DND-41 (cell line): ENCODE measurements around the gene LIPT2.

Source experiments
- ATAC-seq: fragments of 200-7000 bp; cut with Tn5 transposase; 3 replicates; pipeline ENCODE4 v1.9.1; 2021; ENCODE audit warnings: low read depth; ENCODE audit not compliant: insufficient read depth
- DNase-seq: peaks from one replicate; pipeline ENCODE4 v3.0.0-alpha.2; 2020
- H2AFZ ChIP-seq: 2 replicates; pipeline ENCODE4 v1.6.0; 2012; ENCODE audit warnings: low read depth, low read length
- H3K27ac ChIP-seq: 2 replicates; pipeline ENCODE4 v1.5.1; 2012; ENCODE audit warnings: low read length, inconsistent platforms
- H3K27me3 ChIP-seq: fragments of 200-600 bp; sonication (generic); 2 replicates; pipeline ENCODE4 v1.6.0; 2012; ENCODE audit warnings: low read length, mild to moderate bottlenecking, inconsistent platforms; ENCODE audit not compliant: insufficient read depth, poor library complexity
- H3K36me3 ChIP-seq: 2 replicates; pipeline ENCODE4 v1.5.1; 2012; ENCODE audit warnings: low read length, inconsistent platforms; ENCODE audit not compliant: insufficient read depth
- H3K4me1 ChIP-seq: 2 replicates; pipeline ENCODE4 v1.5.1; 2012; ENCODE audit warnings: mild to moderate bottlenecking, low read length; ENCODE audit not compliant: insufficient read depth
- H3K4me2 ChIP-seq: 2 replicates; pipeline ENCODE4 v1.6.0; 2012; ENCODE audit warnings: mild to moderate bottlenecking, moderate library complexity, low read length, inconsistent platforms; ENCODE audit not compliant: insufficient read depth
- H3K4me3 ChIP-seq, 2 experiments: fragments of 200-600 bp in 1 of 2; shearing (Covaris generic) in 1 of 2; 2 replicates each; pipeline ENCODE4 v1.5.1; 2012 to 2016; ENCODE audit warnings: inconsistent platforms in 2 of 2, low read length in 2 of 2, mild to moderate bottlenecking in 2 of 2, low read depth in 1 of 2, moderate library complexity in 1 of 2
- H3K79me2 ChIP-seq: 2 replicates; pipeline ENCODE4 v1.6.0; 2012; ENCODE audit warnings: low read length, inconsistent platforms; ENCODE audit not compliant: insufficient read depth
- H3K9ac ChIP-seq: 2 replicates; pipeline ENCODE4 v1.6.0; 2012; ENCODE audit warnings: low read depth, mild to moderate bottlenecking, inconsistent platforms, low read length, moderate library complexity
- H3K9me3 ChIP-seq: 2 replicates; pipeline ENCODE4 v1.5.1; 2012; ENCODE audit warnings: low read length, moderate library complexity, mild to moderate bottlenecking, inconsistent platforms; ENCODE audit not compliant: insufficient read depth, severe bottlenecking
- H4K20me1 ChIP-seq: 2 replicates; pipeline ENCODE4 v1.6.0; 2012; ENCODE audit warnings: low read length; ENCODE audit not compliant: insufficient read depth
- EZH2 ChIP-seq: IDR thresholded peaks from 3 replicates; pipeline ENCODE4 v1.6.1; 2012; ENCODE audit warnings: borderline replicate concordance, low read depth, mild to moderate bottlenecking, moderate library complexity, low read length, inconsistent platforms; ENCODE audit not compliant: severe bottlenecking
- TF ChIP-seq, protein P1 (sequence below): IDR thresholded peaks from 2 replicates; pipeline ENCODE4 v1.5.1; 2012; ENCODE audit warnings: borderline replicate concordance, low read length, moderate library complexity, mild to moderate bottlenecking; ENCODE audit not compliant: poor library complexity, severe bottlenecking; ENCODE audit errors: extremely low read depth

Gene LIPT2

DNA sequence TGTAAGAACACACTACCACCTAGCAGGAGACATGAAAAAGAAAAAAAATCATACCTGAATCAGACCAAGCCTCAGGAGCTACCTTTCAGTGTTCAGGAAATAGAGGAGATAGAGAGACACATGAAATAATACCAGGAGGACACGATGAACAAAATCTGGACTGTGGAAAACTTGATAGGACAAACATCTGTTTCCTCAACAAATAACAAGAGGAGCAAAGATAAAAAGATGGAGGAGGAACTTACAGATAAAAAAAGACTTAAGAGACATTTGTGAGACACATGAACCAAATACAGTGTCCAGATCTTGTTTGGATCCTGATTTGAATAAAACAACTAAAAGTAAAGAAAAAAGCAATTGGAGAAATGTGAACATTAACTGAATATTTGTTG, 13.8 kb downstream of the LIPT2 start:
- Histone ChIP-seq H2AFZ (no peak overlapping the region), H3K9me3 (no peaks in the 10 kb centered on the region), H3K27ac (no peak overlapping the region), H3K4me1 (no peaks in the 10 kb centered on the region), H4K20me1 (no peaks in the 10 kb centered on the region), H3K36me3 (no peaks in the 10 kb centered on the region), H3K9ac (no peak overlapping the region), H3K79me2 (no peaks in the 10 kb centered on the region), H3K4me2 (no peak overlapping the region), H3K27me3 (no peaks in the 10 kb centered on the region), H3K4me3 (no peak overlapping the region)
- DNase-seq = no peak
- TF ChIP-seq, protein P1, sequence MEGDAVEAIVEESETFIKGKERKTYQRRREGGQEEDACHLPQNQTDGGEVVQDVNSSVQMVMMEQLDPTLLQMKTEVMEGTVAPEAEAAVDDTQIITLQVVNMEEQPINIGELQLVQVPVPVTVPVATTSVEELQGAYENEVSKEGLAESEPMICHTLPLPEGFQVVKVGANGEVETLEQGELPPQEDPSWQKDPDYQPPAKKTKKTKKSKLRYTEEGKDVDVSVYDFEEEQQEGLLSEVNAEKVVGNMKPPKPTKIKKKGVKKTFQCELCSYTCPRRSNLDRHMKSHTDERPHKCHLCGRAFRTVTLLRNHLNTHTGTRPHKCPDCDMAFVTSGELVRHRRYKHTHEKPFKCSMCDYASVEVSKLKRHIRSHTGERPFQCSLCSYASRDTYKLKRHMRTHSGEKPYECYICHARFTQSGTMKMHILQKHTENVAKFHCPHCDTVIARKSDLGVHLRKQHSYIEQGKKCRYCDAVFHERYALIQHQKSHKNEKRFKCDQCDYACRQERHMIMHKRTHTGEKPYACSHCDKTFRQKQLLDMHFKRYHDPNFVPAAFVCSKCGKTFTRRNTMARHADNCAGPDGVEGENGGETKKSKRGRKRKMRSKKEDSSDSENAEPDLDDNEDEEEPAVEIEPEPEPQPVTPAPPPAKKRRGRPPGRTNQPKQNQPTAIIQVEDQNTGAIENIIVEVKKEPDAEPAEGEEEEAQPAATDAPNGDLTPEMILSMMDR = no peak
- TF ChIP-seq EZH2 = no peak
- ATAC-seq = no peak

DNA sequence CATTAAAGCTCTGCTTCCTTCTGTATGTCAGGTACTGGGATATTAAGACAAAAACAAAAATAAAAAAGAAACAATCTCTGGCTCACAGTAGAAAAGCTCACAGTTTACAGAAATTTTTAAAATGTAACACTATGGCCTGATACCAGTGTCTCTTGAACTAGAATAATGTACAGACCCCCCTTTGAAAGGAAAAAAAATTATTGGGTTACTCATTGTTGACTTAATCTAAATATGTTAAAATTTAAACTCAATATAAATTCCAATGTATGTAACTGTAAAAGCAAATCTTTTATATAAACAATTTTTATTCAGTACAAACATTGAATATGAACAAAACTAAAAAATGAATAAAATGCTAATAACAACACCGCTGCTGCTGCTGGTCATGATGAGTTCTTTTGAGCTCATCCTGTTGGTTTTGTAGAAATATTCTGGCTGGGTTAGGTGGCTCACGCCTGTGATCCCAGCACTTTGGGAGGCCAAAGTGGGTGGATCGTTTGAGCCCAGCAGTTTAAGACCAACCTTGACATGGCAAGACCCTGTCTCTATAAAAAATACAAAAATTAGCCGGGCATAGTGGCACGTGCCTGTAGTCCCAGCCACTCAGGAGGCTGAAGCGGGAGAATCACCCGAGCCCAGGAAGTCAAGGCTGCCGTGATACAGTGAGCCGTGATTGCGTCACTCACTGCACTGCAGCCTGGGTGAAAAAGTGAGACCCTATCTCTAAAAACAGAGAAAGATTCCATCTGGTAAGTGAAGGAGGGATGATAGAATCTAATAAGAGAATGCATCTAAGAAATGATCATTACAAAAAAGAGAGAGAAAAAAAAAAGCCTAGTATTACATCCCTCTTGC, 14.4 kb downstream of the LIPT2 start:
- H3K9me3 ChIP-seq = no peaks in the 10 kb centered on the region
- no peak overlapping the region for H3K27ac ChIP-seq
- H3K4me1 ChIP-seq = no peaks in the 10 kb centered on the region
- H3K27me3 ChIP-seq = no peaks in the 10 kb centered on the region
- no peak overlapping the region for H3K4me2 ChIP-seq
- H3K4me3 ChIP-seq = no peak overlapping the region
- ATAC-seq = no peak
- no peaks in the 10 kb centered on the region for H3K79me2 ChIP-seq
- H2AFZ ChIP-seq = no peak overlapping the region
- no peaks in the 10 kb centered on the region for H4K20me1 ChIP-seq
- no peak for DNase-seq
- H3K36me3 ChIP-seq = no peaks in the 10 kb centered on the region
- H3K9ac ChIP-seq = no peak overlapping the region
- TF ChIP-seq, protein P1 = no peak
- TF ChIP-seq EZH2 = no peak

DNA sequence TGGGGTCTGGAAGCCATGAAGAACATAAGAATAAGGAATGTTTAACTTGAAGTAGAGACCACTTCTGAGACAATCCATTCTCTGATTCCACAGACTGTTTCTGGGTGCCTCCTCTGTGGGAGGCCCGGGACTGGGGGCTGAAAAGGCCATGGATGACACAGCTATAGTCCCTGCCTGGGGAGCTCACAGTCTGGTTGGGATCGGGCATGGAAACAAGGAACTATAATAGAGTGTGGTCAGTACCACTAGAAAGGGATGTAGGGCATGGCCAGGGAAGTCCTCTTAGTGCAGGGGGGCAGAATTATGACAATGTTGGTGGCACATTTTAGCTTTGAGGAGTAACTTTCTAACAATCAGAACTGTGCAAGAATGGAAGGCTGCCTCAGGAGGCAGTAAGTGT, 17.0 kb downstream of the LIPT2 start:
- ATAC-seq = no peak
- no peak for DNase-seq
- Histone ChIP-seq H3K4me1 (no peaks in the 10 kb centered on the region), H3K27me3 (no peaks in the 10 kb centered on the region), H2AFZ (no peak overlapping the region), H3K4me3 (no peak overlapping the region), H3K36me3 (no peaks in the 10 kb centered on the region), H3K9ac (no peak overlapping the region), H3K79me2 (no peaks in the 10 kb centered on the region), H3K4me2 (no peak overlapping the region), H4K20me1 (no peaks in the 10 kb centered on the region), H3K27ac (no peak overlapping the region), H3K9me3 (no peaks in the 10 kb centered on the region)
- no peak for TF ChIP-seq EZH2
- TF ChIP-seq, protein P1 = no peak
